Large intestine (tissue), 12 donors: ENCODE measurements around the gene KCNJ5. TPM values are rescaled to one million over a fixed set of nuclear protein-coding genes. Genes with fewer than 3 reads are reported as not detected.

Experiments used
- DNase-seq, 2 donors: peaks; one replicate each; pipeline versions ENCODE4 v3.0.0 to v3.0.0-alpha.2; 2013
- H3K27ac ChIP-seq: one replicate; pipeline ENCODE4 v1.5.1; 2013; ENCODE audit warnings: low read length
- H3K27me3 ChIP-seq: 2 replicates; pipeline ENCODE4 v1.6.1; 2013; ENCODE audit warnings: low read length; ENCODE audit not compliant: control insufficient read depth, insufficient read depth
- H3K36me3 ChIP-seq: 2 replicates; pipeline ENCODE4 v1.6.1; 2013; ENCODE audit warnings: low read length; ENCODE audit not compliant: control insufficient read depth, insufficient read depth
- H3K4me1 ChIP-seq: one replicate; pipeline ENCODE4 v1.6.1; 2013; ENCODE audit warnings: low read length; ENCODE audit not compliant: control insufficient read depth, insufficient read depth
- H3K4me3 ChIP-seq: one replicate; pipeline ENCODE4 v1.5.1; 2013; ENCODE audit warnings: low read length
- H3K9me3 ChIP-seq: one replicate; pipeline ENCODE4 v1.6.1; 2013; ENCODE audit warnings: mild to moderate bottlenecking, low read depth, low read length, moderate library complexity; ENCODE audit not compliant: control insufficient read depth
- WGBS: methylation state at CpG from one replicate; pipeline ENCODE4 v1.1.5; 2013; ENCODE audit warnings: low lambda C conversion rate; ENCODE audit not compliant: insufficient coverage; 5-methylcytosine and 5-hydroxymethylcytosine counted together
- long read RNA-seq, 11 donors: transcript quantifications; one replicate each; lab custom pipeline, GENCODE V29; 2026
- polyA plus RNA-seq: library from polyadenylated mRNA; unstranded; fragments of 120-200 nt; gene quantifications from one replicate; pipeline ENCODE4 v1.2.1, GENCODE V29; 2013

KCNJ5 gene
- 2.6 TPM for polyA plus RNA-seq
- long read RNA-seq, donor 1, full-length matches to known transcripts, result 1 of 1 reads
- long read RNA-seq, donor 1, partial matches to known transcripts, result 0 of 1 reads
- long read RNA-seq, donor 1, other reads (novel, unspliced or antisense), result 0 of 1 reads
- long read RNA-seq, donor 2, partial matches to known transcripts, result 0 of 1 reads
- long read RNA-seq, donor 2, other reads (novel, unspliced or antisense), result 0 of 1 reads
- long read RNA-seq, donor 3, result 0 reads
- long read RNA-seq, donor 4, result 0 reads
- long read RNA-seq, donor 5, result 0 reads
- long read RNA-seq, donor 6, full-length matches to known transcripts, result 1 of 1 reads
- long read RNA-seq, donor 6, partial matches to known transcripts, result 0 of 1 reads
- long read RNA-seq, donor 6, other reads (novel, unspliced or antisense), result 0 of 1 reads
- long read RNA-seq, donor 7, full-length matches to known transcripts, result 1 of 1 reads
- long read RNA-seq, donor 7, partial matches to known transcripts, result 0 of 1 reads
- long read RNA-seq, donor 7, other reads (novel, unspliced or antisense), result 0 of 1 reads
- long read RNA-seq, donor 8, result 0 reads
- long read RNA-seq, donor 9, full-length matches to known transcripts, result 1 of 1 reads
- long read RNA-seq, donor 9, partial matches to known transcripts, result 0 of 1 reads
- long read RNA-seq, donor 9, other reads (novel, unspliced or antisense), result 0 of 1 reads
- long read RNA-seq, donor 10, full-length matches to known transcripts, result 1 of 1 reads
- long read RNA-seq, donor 10, partial matches to known transcripts, result 0 of 1 reads
- long read RNA-seq, donor 10, other reads (novel, unspliced or antisense), result 0 of 1 reads
- long read RNA-seq, donor 11, result 0 reads

DNA sequence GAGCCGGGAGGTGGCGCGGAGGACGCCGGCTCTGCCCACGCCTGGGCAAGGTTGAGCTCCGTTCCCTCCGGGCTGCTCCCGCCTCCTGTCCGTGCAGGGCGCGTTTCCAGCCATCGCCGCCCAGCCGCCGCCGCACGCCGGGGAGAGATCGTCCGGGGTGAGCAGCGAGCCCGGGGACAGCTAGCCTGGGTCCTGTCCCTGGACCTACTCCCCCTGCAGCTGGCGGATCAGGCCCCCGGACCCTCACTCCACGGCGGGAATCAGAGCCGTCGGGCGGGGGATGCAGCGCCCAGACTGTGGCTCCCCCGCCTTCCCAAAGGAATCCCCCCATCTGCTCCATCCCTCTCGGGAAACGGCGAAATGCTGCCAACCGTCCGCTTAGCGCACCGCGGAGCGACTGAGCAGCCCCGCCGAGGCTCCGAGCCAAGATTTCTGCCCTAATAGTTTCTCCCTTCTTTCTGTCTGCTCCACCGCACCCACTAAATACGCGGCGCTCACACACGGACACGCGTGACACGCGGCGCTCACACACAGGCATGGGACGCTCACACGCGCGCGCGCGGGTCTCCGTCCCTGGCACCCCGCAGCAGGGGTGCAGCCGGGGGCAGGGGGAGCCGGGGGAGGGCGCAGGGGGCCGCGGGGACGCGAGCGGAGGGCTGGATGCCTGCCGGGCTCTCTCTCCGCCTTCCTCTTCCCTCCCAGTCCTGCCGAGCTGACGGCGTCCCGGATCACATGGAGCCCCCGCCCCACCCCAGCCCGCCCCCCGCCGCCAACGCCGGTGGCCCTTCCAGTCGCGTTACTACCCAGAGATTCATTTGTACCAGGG, at the start of gene KCNJ5:
Gene KCNJ5, plus strand, starts transcription at position 814 of the 826 bp plus-strand sequence. CDS start 19,918 bp downstream, outside the sequence.
- peaks cover 49% of the 10 kb centered on the region for H3K27me3 ChIP-seq
- H3K27ac ChIP-seq, result no peak within 1 kb of the TSS
- H3K4me3 ChIP-seq, result peak within 1 kb of the TSS; percentile 38
- peaks cover 10% of the 10 kb centered on the region for H3K4me1 ChIP-seq
- no peaks in the 10 kb centered on the region for H3K36me3 ChIP-seq
- H3K9me3 ChIP-seq, result peaks cover 2% of the 10 kb centered on the region
- peak in 1 of 2 donors; percentile 44 for DNase-seq
- no CpG with 5 or more reads among the region's 85 CpGs for WGBS

DNA sequence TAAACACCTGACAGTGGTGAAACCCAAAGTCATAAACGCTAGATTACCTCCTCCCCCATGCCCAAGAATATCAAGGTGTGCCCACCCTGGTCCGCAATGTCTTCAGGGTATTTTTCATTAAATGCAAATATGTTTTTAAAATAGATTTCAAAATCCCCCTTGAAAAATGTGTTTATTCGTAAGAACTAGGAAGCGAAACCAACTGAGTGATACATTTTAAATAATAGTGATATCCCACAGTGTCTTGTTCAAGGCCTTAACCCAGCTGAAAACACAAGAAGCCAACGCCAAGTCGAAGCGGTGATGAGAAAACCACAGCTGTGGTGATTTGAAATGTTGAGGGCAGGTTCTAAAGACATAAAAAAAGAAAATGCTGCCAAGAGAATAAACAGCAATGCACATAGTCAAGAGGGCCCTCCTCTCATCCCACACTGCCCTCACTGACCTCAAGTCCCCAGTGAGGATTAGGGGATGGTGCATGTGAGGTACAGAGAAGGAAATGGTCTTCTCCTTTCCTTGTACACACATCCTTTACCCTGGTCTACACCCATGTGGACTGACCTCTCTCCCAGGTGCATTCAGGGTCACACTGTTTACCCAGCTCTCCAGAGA, 49.6 kb upstream of the KCNJ5 start:
- no peak for DNase-seq
- Histone ChIP-seq H3K4me1 (no peaks in the 10 kb centered on the region), H3K4me3 (no peak overlapping the region), H3K9me3 (no peaks in the 10 kb centered on the region), H3K27ac (no peak overlapping the region), H3K36me3 (no peaks in the 10 kb centered on the region), H3K27me3 (peaks cover 16% of the 10 kb centered on the region)
- WGBS, result 86% methylated on average over 5 of the region's 7 CpGs

DNA sequence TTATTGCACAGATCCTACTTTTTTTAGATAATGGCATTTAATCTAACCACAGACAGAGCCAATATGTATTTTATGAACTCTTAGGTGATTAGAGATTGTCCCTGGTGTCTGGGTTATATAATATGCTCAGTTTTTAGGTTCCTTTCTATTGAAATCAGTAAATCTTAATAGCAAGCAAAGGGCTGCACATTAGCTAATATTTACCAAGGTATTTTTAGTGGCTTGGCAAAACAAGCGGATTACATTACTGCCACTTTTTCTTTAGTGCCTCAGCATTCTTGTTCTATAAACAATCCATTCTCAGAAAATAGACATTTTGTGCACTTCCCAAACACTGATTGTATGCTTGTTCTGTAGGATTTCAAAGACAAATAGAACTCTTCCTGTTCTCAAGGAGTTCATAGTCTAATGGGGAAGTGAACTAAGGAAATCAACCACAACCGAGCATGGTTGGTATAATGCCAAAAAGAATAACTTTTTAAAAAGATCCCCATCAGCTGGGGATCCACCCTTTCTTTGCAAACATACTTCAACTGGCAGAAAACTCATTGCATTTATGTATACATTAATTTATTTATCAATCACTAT, 47.9 kb upstream of the KCNJ5 start:
- Histone ChIP-seq H3K27me3 (peaks cover 11% of the 10 kb centered on the region), H3K9me3 (no peaks in the 10 kb centered on the region), H3K4me1 (no peaks in the 10 kb centered on the region), H3K27ac (no peak overlapping the region), H3K4me3 (no peak overlapping the region), H3K36me3 (no peaks in the 10 kb centered on the region)
- no CpG with 5 or more reads among the region's 2 CpGs for WGBS
- DNase-seq, result no peak

DNA sequence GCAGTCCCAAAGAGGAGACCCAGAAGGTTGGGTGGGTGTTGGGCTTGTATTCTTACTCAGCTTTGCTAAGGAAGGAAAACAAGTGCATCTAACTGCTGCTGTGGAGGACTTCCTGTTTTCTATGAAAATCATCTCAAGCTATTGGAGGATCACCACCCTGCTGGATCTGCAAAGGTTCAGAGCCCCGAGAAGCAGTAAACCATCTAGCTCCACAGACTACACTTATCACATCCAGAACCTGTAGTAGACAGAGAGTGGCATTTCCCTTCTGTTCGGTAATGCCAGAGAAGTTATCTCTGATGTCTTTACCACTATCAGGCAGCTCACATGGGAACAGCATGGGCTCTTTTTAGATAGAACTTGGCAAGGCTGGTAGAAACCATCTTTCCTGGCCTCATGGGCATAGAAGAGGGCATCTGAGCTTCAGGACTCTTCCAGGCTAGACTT, 45.8 kb upstream of the KCNJ5 start:
- H3K4me3 ChIP-seq, result no peak overlapping the region
- H3K9me3 ChIP-seq, result no peaks in the 10 kb centered on the region
- no CpG with 5 or more reads among the region's 2 CpGs for WGBS
- no peak for DNase-seq
- no peak overlapping the region for H3K27ac ChIP-seq
- H3K4me1 ChIP-seq, result no peaks in the 10 kb centered on the region
- H3K36me3 ChIP-seq, result no peaks in the 10 kb centered on the region
- H3K27me3 ChIP-seq, result peaks cover 9% of the 10 kb centered on the region

DNA sequence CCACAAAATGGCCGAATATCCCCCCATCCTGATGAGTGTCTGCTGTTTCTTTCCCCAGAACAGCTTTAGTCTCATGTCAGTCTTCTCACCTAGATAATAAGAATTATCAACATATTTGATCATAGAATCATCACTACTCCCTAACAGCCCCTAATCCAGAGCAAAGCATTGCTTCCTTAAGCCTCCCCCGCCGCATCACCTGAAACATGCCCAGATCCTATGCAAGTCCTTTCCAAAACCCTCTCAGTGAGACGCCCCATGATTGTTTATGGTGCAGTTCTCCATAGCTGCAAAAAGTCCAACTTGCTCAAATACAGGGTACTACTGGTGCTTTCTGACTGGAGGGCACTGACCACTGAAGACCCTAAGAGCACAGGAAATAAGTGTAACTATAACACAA, 44.2 kb upstream of the KCNJ5 start:
- no peaks in the 10 kb centered on the region for H3K9me3 ChIP-seq
- no peaks in the 10 kb centered on the region for H3K36me3 ChIP-seq
- H3K27me3 ChIP-seq, result peaks cover 9% of the 10 kb centered on the region
- no peak overlapping the region for H3K4me3 ChIP-seq
- H3K4me1 ChIP-seq, result no peaks in the 10 kb centered on the region
- no peak for DNase-seq
- WGBS, result no CpG with 5 or more reads among the region's 4 CpGs
- no peak overlapping the region for H3K27ac ChIP-seq

DNA sequence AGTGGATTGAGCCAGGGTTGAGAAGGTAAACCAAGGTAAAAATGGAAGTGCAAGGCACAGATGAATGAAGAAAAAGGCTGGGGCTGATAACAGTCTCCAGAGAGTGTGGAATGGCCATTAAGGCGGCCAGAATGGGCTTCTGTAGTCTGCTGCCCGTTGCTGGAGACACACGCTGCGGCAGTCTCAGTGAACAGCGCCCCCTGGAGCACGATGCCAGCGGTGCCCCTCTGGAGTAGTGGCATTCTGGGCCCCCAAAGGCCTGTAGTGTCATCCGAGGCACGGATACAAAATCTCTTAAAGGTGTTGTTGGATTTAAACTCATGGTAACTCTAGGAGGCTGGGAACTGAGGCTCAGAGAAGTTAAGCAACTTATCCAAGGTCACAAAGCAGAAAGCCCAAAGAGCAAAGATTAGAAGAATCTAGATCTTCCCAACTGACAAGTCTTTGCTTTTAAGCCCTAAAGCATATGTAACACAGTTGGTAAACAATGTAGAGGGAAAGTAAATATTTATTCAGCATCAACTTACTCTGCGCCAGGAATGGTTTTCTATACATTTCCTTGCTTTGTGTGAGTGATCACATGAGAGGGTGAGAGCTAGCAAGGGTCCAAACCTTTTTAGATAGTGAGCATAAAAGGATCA, 42.2 kb upstream of the KCNJ5 start:
- H3K9me3 ChIP-seq, result no peaks in the 10 kb centered on the region
- peaks cover 3% of the 10 kb centered on the region for H3K27me3 ChIP-seq
- WGBS, result no CpG with 5 or more reads among the region's 10 CpGs
- no peak overlapping the region for H3K27ac ChIP-seq
- no peak for DNase-seq
- no peaks in the 10 kb centered on the region for H3K36me3 ChIP-seq
- H3K4me1 ChIP-seq, result no peaks in the 10 kb centered on the region
- H3K4me3 ChIP-seq, result no peak overlapping the region

DNA sequence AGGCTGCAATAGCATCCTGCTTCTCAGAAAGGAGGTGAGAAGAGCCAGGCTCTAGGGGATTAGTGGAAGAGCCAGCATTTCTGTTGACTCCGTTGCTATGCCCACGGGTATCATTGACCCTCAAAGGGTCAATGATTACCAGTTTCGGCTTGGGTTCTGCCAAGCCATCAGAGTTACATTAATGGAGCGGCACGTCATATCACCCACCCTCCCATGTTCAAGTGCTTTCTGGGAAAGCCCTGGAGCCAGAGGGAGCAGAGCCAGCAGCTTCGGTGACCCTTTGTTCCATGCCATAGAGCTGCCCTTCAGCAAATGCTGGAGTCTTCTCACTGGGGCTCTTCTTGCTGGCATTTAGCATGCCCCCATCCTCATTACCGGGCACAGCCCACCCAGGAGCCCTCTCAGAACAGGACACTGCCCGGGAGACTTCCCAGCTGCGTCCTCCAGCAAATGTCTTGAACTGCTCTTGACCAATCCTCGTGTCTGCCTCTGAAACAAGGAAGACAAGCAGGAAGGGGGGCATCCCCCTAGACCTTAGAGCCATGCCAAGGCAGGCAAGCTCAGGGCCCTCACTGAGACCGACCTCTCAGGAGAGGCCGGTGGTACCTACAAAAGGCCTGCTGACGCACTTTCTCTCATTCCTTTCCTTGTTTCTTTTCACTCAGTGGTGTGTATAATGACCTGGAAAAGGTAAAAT, 38.7 kb upstream of the KCNJ5 start:
- H3K27ac ChIP-seq, result no peak overlapping the region
- no peak for DNase-seq
- H3K27me3 ChIP-seq, result peaks cover 3% of the 10 kb centered on the region
- no peaks in the 10 kb centered on the region for H3K4me1 ChIP-seq
- H3K4me3 ChIP-seq, result no peak overlapping the region
- WGBS, result 100% methylated on average over 1 of the region's 13 CpGs
- no peaks in the 10 kb centered on the region for H3K9me3 ChIP-seq
- no peaks in the 10 kb centered on the region for H3K36me3 ChIP-seq

DNA sequence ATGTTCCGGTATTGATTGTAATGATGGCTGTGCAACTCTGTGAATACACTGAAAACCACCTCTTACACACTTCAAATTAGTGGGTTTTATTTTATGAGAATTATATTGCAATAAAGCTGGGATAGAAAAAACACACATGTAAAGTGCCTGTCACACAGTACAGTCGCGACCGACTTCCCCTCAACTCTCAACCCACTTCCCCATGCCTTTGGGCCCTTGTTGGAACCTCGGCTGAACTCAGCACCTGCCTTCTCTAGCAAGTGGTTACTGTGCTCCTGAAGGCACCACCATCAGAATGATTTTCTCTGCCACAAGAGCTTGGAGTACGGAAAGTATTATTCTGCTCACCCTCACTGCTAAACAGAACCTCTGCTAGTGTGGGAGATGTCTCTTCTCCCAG, 37.6 kb upstream of the KCNJ5 start:
- no peak overlapping the region for H3K27ac ChIP-seq
- no peaks in the 10 kb centered on the region for H3K4me1 ChIP-seq
- no peak overlapping the region for H3K4me3 ChIP-seq
- DNase-seq, result no peak
- peaks cover 3% of the 10 kb centered on the region for H3K27me3 ChIP-seq
- WGBS, result 100% methylated on average over 1 of the region's 6 CpGs
- H3K9me3 ChIP-seq, result no peaks in the 10 kb centered on the region
- no peaks in the 10 kb centered on the region for H3K36me3 ChIP-seq

DNA sequence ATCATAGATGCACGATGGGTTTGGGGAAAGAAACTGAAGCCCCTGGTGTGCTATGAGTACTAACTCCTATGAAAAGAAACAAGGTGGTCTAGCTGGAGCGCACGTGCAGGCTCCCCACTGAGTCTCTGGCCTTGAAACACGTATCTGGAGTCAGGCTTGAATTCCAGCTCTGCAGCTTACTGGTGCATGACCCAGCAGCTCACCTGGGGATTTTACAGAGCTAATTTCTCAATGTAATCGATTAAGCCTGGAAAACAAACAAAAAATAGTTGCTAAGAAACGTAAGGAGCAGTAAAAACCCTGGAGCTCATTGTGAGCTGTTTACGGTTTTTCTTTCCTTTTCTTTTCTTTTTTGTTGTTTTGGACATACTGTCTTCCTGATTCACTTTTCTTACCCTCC, 36.3 kb upstream of the KCNJ5 start:
- no peak overlapping the region for H3K27ac ChIP-seq
- WGBS, result 41% methylated on average over 3 of the region's 7 CpGs

More for the DNA sequence above, 36.3 kb upstream of the KCNJ5 start:
- no peak for DNase-seq
- Histone ChIP-seq H3K36me3 (no peaks in the 10 kb centered on the region), H3K9me3 (no peaks in the 10 kb centered on the region), H3K4me3 (no peak overlapping the region), H3K27me3 (peaks cover 3% of the 10 kb centered on the region), H3K4me1 (no peaks in the 10 kb centered on the region)
